A549 treated with CORT108297 at 1 μM for 4 hours (cell line): ENCODE data around the gene GUCD1. TPM values are rescaled to one million over a fixed set of nuclear protein-coding genes. Genes with fewer than 3 reads are reported as not detected.

Source experiments
- total RNA-seq: library from RNA; stranded (reverse); fragments of 200-300 nt; extraction: Qiagen RNA extraction; gene quantifications from 5 replicates; pipeline ENCODE4 v1.2.3, GENCODE V29; 2022

GUCD1 gene
- 40.7 to 48.8 TPM (median 43.3 TPM) in 5 replicates for total RNA-seq

DNA sequence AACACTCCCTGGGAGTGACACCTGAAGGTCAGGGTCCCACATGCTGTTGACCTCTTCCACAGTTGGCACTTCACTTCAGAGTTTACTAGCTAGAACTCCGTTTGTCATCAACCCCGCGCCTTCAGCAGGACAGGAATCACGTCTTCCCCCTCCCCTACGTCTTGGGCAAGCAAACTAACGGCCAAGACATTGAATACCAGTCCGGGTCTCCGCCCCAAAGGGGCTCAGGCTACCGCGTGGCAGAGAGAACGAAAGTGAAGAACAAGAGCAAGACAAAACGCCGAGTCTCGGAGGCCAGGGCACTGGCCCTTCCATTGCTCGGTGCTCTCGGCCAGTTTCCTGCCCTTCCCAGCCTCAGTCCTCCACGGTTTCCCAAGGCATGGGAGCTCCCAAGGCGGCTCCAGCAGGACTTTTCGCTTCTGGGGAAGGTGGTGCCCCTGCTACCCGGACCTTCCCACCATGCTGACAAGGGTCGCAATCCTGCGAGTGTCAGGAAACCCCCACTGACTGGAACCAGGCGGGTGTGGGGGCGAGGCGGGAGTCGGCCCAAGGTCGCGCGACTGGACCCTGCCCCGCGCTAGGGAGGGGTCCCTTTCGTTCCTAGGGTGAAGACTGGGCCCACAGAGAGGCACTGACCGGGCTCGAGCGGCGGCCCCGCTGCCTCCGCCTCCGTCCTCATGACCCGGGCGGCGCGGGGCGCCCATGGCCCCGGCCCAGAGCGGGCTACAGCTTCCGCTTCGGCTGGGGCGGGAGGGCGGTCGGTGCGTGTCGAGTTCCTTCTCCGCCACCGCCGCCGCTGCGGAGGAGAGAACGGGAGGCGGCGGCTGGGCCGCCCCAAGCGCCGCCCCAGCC is at the start of gene GUCD1:
Gene GUCD1 (minus strand): TSS at position 826 of the 852 bp plus-strand sequence. CDS start 147 bp downstream, at position 679.

DNA sequence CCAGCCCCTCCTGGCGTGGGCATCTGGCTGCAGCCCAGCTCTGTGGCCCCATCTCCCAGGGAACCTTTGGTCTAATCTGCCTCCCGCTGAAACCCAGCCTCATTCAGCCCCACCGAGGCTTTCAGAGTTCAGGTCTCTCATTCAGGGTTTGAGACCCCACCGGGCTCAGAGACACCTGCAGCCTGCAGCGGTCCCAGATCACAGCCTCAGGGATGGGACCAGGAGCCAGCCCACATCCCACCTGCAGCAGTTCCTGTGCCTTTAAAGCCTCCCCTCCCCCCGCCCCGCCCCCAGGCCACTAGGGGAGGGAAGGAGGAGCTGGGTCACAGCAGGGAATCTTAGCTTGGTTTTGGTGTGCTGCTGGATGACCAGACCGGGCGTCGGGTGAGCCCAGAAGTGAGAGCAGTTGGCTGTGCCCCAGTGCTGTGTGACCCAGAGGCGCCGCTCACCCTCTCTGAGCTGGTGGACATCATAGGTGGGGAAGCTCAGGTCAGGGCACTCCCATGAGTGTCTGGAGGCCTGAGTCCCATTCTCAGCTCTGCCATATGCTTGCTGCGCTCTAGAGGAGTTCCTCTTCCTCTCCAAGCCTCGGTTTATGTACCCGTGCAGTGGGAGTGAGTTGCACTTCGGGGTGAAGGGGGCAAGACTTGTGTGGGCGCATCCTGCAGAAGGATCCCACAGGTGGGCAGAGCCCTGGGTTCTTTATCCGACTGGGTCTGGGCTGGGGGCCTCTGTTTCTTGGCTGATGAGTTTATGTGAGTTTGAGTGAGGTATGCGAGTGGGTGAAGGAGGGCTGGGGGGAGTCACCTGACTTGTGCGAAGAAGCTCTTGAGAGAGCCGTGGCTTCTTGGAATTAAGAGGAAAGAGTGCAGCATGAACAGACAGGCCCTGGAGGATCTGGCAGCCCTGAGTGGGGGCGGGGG is 48.2 kb upstream of the GUCD1 start, which contains the start of gene GGT1:
Gene GGT1 (plus strand): TSS at position 347 of the 923 bp plus-strand sequence. CDS start 7,889 bp downstream, outside the sequence.

DNA sequence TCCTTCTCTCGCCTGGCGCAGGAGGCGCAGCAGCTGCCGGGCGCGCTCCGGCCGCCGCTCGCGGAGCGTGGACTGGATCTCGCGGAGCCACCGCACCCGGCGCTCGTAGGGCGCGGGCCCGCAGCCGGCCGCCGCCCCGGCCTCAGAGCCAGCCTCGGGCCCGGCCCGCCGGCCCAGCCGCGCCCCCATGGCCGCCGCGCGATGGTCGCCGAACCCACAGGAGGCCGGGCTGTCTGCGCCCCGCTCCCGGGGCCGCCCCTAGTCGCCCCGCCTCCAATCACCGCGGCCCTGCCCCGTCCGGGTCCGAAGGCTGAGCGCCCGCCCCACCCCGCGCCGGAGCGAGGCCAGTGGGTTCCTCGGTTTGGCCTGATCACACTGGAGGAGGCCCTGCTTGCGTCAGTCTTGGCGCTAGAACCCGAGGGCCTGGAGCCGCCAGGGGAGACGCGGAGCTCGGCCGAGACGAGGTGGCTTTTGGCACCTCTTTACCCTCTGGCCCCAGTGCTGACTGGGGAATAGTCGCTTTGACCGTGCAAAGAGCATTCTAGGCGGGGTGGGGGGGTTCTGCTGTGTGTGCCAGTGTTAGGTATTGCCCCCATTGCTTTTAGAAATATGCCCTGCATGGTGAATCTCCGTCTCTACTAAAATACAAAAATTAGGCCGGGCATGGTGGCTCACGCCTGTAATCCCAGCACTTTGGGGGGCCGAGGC is 38.1 kb upstream of the GUCD1 start, which contains the start of gene LRRC75B:
Gene LRRC75B (minus strand): TSS at position 223 of the 708 bp plus-strand sequence. CDS start 34 bp downstream, at position 189.

DNA sequence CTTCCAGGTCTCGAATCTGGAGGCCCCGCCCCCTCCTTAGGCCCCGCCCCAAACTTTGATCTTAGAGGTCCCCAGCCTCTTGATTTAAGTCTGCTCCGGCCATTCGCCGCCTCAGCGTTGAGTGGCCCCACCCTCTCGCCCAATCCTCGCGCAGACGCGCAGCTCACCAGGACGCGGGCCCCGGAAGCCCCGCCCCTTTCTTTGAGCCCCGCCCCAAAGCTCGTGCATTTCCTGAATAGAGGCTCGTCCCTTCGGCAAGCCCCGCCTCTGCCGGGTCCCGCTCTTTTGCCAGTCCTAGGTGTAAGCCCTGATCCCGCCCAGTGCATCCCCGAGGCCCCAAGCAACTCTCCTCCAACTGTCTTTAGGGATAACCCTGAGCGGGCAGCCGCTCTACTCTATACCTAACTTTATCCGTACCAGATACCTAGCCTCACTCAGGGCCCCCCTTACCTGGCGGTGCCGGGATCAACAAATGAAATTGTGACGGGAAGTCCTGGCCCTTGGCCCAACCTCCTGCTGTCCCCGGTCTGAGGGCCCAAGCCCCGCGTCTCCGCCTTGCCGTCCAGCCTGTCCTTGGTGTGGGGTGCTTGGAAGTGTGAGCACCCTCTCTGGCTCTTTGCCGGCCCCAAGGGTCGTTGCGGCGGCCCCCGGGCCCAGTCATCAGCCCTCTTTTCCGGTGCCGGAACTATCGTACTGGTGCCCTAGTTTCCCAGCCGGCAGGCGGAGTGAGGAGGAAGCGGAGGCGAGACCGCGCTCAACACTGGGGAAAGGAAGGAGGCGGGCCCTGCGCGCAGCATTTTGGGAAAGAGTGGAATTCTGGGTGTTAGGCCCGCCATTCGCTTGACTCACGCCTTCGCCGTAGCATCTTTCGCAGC is 464 bp upstream of the GUCD1 start, which contains the start of gene SNRPD3:
Gene SNRPD3 (plus strand): TSS at position 835 of the 875 bp plus-strand sequence. CDS start 1,676 bp downstream, outside the sequence.

DNA sequence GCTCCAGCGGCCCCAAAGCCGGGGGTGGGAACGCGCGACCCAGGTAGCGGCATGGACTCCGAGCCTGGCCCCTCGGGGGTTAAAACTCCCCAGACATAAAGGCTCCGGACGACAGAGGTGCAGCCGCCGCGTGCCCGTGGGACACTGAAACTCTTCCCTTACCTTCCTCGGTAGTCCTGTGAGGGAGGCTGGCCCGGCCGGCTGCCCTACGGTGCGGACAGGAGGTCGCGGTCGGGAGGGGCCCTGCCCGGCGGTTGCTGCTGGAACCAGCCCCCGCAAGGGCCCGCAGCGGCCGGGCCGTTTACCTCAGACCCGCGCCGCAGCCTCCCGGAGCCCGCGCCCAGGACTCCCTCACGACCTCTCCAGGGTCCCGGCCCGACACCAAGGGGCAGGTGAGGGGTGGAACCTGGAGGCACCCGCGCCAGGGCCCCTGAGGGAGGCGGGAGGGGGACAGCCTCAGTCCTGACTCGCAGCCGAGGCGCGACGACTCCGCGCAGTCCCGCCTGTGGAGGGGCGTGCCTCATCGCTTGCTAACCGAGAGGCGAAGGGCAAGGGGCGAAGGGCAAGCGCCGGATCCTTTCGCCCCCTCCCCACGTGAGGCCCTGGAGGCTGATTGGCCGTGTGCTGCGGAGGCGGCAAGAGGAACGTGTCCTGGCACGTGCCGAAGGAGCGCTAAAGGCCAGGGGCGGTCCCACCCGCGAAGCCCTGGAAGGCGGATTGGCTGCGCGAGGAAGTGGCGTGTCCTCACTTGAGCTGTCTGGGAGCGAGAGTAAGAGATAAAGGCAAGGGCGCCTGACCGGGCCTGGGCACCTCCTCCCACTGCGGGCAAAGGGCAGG is 60.2 kb downstream of the GUCD1 start, which contains the start of gene UPB1:
Gene UPB1 (plus strand): TSS at position 805 of the 837 bp plus-strand sequence. CDS start 72 bp downstream, outside the sequence.

Other genes with a start within 250 kb of the GUCD1 start
- 0.59 to 1.0 TPM (median 0.89 TPM) in 5 replicates for gene ADORA2A, start 127.5 kb downstream of the GUCD1 start, total RNA-seq
- not detected in 5 replicates for gene UPB1, start 59.8 kb downstream of the GUCD1 start, total RNA-seq
- gene SNRPD3, start 861 bp upstream of the GUCD1 start, total RNA-seq = 141 to 267 TPM (median 149 TPM) in 5 replicates
- 5.3 to 10.2 TPM (median 9.3 TPM) in 5 replicates for gene LRRC75B, start 37.9 kb upstream of the GUCD1 start, total RNA-seq
- 94.5 to 117 TPM (median 110 TPM) in 5 replicates for gene GGT1, start 48.1 kb upstream of the GUCD1 start, total RNA-seq
- gene PIWIL3, start 219.6 kb upstream of the GUCD1 start, total RNA-seq = not detected in 5 replicates